Neuronal stem cell (in vitro differentiated cells): ENCODE measurements around the gene CASZ1.

Experiments
- DNase-seq: peaks from one replicate; pipeline ENCODE4 v3.0.0-alpha.2; 2013; ENCODE audit warnings: low spot score
- H2AFZ ChIP-seq: one replicate; pipeline ENCODE4 v1.6.1; 2013; ENCODE audit warnings: mild to moderate bottlenecking, low read length, inconsistent platforms
- H2AK5ac ChIP-seq: 2 replicates; pipeline ENCODE4 v1.6.1; 2013; ENCODE audit warnings: low read depth, mild to moderate bottlenecking, inconsistent platforms, low read length, moderate library complexity, mixed read lengths
- H2BK120ac ChIP-seq: 2 replicates; pipeline ENCODE4 v1.6.1; 2013; ENCODE audit warnings: low read depth, mild to moderate bottlenecking, inconsistent platforms, low read length, moderate library complexity, mixed read lengths
- H2BK12ac ChIP-seq: one replicate; pipeline ENCODE4 v1.6.1; 2013; ENCODE audit warnings: low read length, inconsistent platforms
- H2BK15ac ChIP-seq: 2 replicates; pipeline ENCODE4 v1.6.1; 2013; ENCODE audit warnings: mild to moderate bottlenecking, low read length, inconsistent platforms, mixed read lengths
- H2BK5ac ChIP-seq: one replicate; pipeline ENCODE4 v1.6.1; 2013; ENCODE audit warnings: inconsistent platforms, mild to moderate bottlenecking, low read length, moderate library complexity
- H3K14ac ChIP-seq: one replicate; pipeline ENCODE4 v1.6.1; 2013; ENCODE audit warnings: low read length, inconsistent platforms
- H3K18ac ChIP-seq: 2 replicates; pipeline ENCODE4 v1.6.1; 2013; ENCODE audit warnings: low read length, inconsistent platforms
- H3K23ac ChIP-seq: 2 replicates; pipeline ENCODE4 v1.6.1; 2013; ENCODE audit warnings: low read depth, mild to moderate bottlenecking, mixed read lengths, low read length, inconsistent platforms; ENCODE audit not compliant: poor library complexity
- H3K27ac ChIP-seq: replicated peaks from 3 replicates; pipeline ENCODE4 v1.5.1; 2013; ENCODE audit warnings: low read length, inconsistent platforms
- H3K27me3 ChIP-seq, 3 experiments: 2 replicates each; pipeline ENCODE4 v1.6.1; 2013; ENCODE audit warnings: low read length in 3 of 3, mild to moderate bottlenecking in 2 of 3, inconsistent platforms in 1 of 3, low read depth in 1 of 3, mixed read lengths in 1 of 3, moderate library complexity in 1 of 3; ENCODE audit not compliant: control insufficient read depth in 3 of 3, insufficient read depth in 3 of 3
- H3K36me3 ChIP-seq, 2 donors: replicated peaks in 1 of 2; 2 replicates each; pipeline ENCODE4 v1.6.1; 2013; ENCODE audit warnings: low read length in 2 of 2; ENCODE audit not compliant: control insufficient read depth in 2 of 2, insufficient read depth in 2 of 2
- H3K4ac ChIP-seq: 2 replicates; pipeline ENCODE4 v1.6.1; 2013; ENCODE audit warnings: inconsistent platforms, mild to moderate bottlenecking, low read length, moderate library complexity
- H3K4me1 ChIP-seq, 2 donors: 1 replicate in 1 of 2; 2 replicates in 1 of 2; pipeline ENCODE4 v1.6.1; 2013; ENCODE audit warnings: low read length in 2 of 2, low read depth in 1 of 2; ENCODE audit not compliant: control insufficient read depth in 2 of 2, insufficient read depth in 1 of 2
- H3K4me2 ChIP-seq: one replicate; pipeline ENCODE4 v1.6.1; 2013; ENCODE audit warnings: mild to moderate bottlenecking, low read length, inconsistent platforms; ENCODE audit not compliant: insufficient read depth, poor library complexity, severe bottlenecking
- H3K4me3 ChIP-seq, 2 donors: 2 replicates each; pipeline ENCODE4 v1.5.1; 2013; ENCODE audit warnings: low read length in 2 of 2, mild to moderate bottlenecking in 2 of 2, inconsistent platforms in 1 of 2, moderate library complexity in 1 of 2
- H3K79me1 ChIP-seq: one replicate; pipeline ENCODE4 v1.6.1; 2013; ENCODE audit warnings: low read depth, mild to moderate bottlenecking, inconsistent platforms, low read length, moderate library complexity
- H3K9ac ChIP-seq: one replicate; pipeline ENCODE4 v1.6.1; 2013; ENCODE audit warnings: mild to moderate bottlenecking, low read depth, low read length, inconsistent platforms; ENCODE audit not compliant: poor library complexity
- H3K9me3 ChIP-seq, 2 donors: replicated peaks in 1 of 2; 2 replicates each; pipeline versions ENCODE3 to v1.6.1; 2013; ENCODE audit warnings: low read length in 2 of 2, mild to moderate bottlenecking in 2 of 2, inconsistent platforms in 1 of 2, low read depth in 1 of 2, mixed read lengths in 1 of 2, moderate library complexity in 1 of 2; ENCODE audit not compliant: control insufficient read depth in 2 of 2, insufficient read depth in 1 of 2
- H4K8ac ChIP-seq: one replicate; pipeline ENCODE4 v1.6.1; 2013; ENCODE audit warnings: low read depth, mild to moderate bottlenecking, inconsistent platforms, low read length, moderate library complexity
- H4K91ac ChIP-seq: one replicate; pipeline ENCODE4 v1.6.1; 2013; ENCODE audit warnings: low read length, low read depth, mild to moderate bottlenecking, inconsistent platforms; ENCODE audit not compliant: poor library complexity
- WGBS, 2 donors: extraction: QIAGEN DNeasy Blood & Tissue Kit; methylation state at CpG; one replicate each; pipeline ENCODE4 v1.1.7; 2013; ENCODE audit warnings: missing lambda C conversion rate in 2 of 2, mixed read lengths in 1 of 2; ENCODE audit not compliant: insufficient read length in 2 of 2, insufficient replicate concordance in 1 of 2; ENCODE audit errors: extremely low coverage in 2 of 2; 5-methylcytosine and 5-hydroxymethylcytosine counted together

CASZ1 gene

GRCh38 chr1:10638559-10639005, 157.9 kb downstream of the CASZ1 start:
- peaks cover 0 to 5% of the 10 kb centered on the region in 2 donors for H3K9me3 ChIP-seq
- H3K23ac ChIP-seq = no peak overlapping the region
- H3K14ac ChIP-seq = peak overlapping the region; percentile 56
- no peak overlapping the region for H3K4ac ChIP-seq
- no peak overlapping the region for H4K91ac ChIP-seq
- H2BK120ac ChIP-seq = peak overlapping the region; percentile 81
- no peak overlapping the region for H3K27ac ChIP-seq
- H4K8ac ChIP-seq = no peak overlapping the region
- H2BK12ac ChIP-seq = peak overlapping the region; percentile 84
- H3K18ac ChIP-seq = peak overlapping the region; percentile 92
- peaks cover 0 to 7% of the 10 kb centered on the region in 2 donors for H3K4me1 ChIP-seq
- peak overlapping the region; percentile 98 for H2AK5ac ChIP-seq
- no peak for DNase-seq
- H3K9ac ChIP-seq = peak overlapping the region; percentile 81
- peak overlapping the region in 1 of 2 donors; percentile 73 for H3K4me3 ChIP-seq
- peaks cover 0 to 34% (median 6%) of the 10 kb centered on the region in 3 experiments for H3K27me3 ChIP-seq
- H3K79me1 ChIP-seq = peaks cover 1% of the 10 kb centered on the region
- H2BK5ac ChIP-seq = peak overlapping the region; percentile 82
- peaks cover 0 to under 1% of the 10 kb centered on the region in 2 donors for H3K36me3 ChIP-seq
- peak overlapping the region; percentile 81 for H2BK15ac ChIP-seq
- no peak overlapping the region for H2AFZ ChIP-seq
- WGBS, 2 donors = no CpG with 5 or more reads among the region's 57 CpGs
- peak overlapping the region; percentile 96 for H3K4me2 ChIP-seq

GRCh38 chr1:10637834-10638558, 158.4 kb downstream of the CASZ1 start:
- no peak overlapping the region for H3K27ac ChIP-seq
- peak overlapping the region; percentile 81 for H2BK120ac ChIP-seq
- peak overlapping the region; percentile 98 for H2AK5ac ChIP-seq
- H3K4me1 ChIP-seq = peaks cover under 1 to 12% of the 10 kb centered on the region in 2 donors
- peaks cover 0 to 2% of the 10 kb centered on the region in 2 donors for H3K36me3 ChIP-seq
- H4K8ac ChIP-seq = no peak overlapping the region
- DNase-seq = no peak
- H2BK5ac ChIP-seq = peak overlapping the region; percentile 82
- peaks cover 0 to 34% (median 6%) of the 10 kb centered on the region in 3 experiments for H3K27me3 ChIP-seq
- peak overlapping the region; percentile 81 for H2BK15ac ChIP-seq
- WGBS, 2 donors = no CpG with 5 or more reads among the region's 29 CpGs
- no peak overlapping the region for H3K4ac ChIP-seq
- peaks cover 0 to 5% of the 10 kb centered on the region in 2 donors for H3K9me3 ChIP-seq
- no peak overlapping the region for H4K91ac ChIP-seq
- no peak overlapping the region for H2AFZ ChIP-seq
- H3K18ac ChIP-seq = peak overlapping the region; percentile 92
- peak overlapping the region in 1 of 2 donors; percentile 73 for H3K4me3 ChIP-seq
- no peak overlapping the region for H3K23ac ChIP-seq
- peak overlapping the region; percentile 96 for H3K4me2 ChIP-seq
- peak overlapping the region; percentile 22 for H2BK12ac ChIP-seq
- H3K79me1 ChIP-seq = peaks cover 1% of the 10 kb centered on the region
- H3K14ac ChIP-seq = peak overlapping the region; percentile 56
- peak overlapping the region; percentile 77 for H3K9ac ChIP-seq

GRCh38 chr1:10637400-10637799, 159.0 kb downstream of the CASZ1 start:
- H3K18ac ChIP-seq = no peak overlapping the region
- WGBS, 2 donors = no CpG with 5 or more reads among the region's 9 CpGs
- DNase-seq = no peak

GRCh38 chr1:10635992-10636391, 160.5 kb downstream of the CASZ1 start:
- peaks cover 0 to 2% of the 10 kb centered on the region in 2 donors for H3K36me3 ChIP-seq
- H3K9ac ChIP-seq = peak overlapping the region; percentile 60
- peaks cover 0 to 33% (median 6%) of the 10 kb centered on the region in 3 experiments for H3K27me3 ChIP-seq
- no peak overlapping the region for H4K8ac ChIP-seq
- H2BK12ac ChIP-seq = no peak overlapping the region
- H3K27ac ChIP-seq = no peak overlapping the region
- H3K9me3 ChIP-seq = peaks cover 0 to 5% of the 10 kb centered on the region in 2 donors
- peak overlapping the region; percentile 41 for H2AK5ac ChIP-seq
- no peak overlapping the region for H2BK5ac ChIP-seq
- peak overlapping the region; percentile 3 for H3K4ac ChIP-seq
- peaks cover 11 to 27% of the 10 kb centered on the region in 2 donors for H3K4me1 ChIP-seq
- H3K18ac ChIP-seq = peak overlapping the region; percentile 64
- no peak for DNase-seq
- H2BK120ac ChIP-seq = no peak overlapping the region
- H3K4me3 ChIP-seq = no peak overlapping the region
- H3K4me2 ChIP-seq = no peak overlapping the region
- no CpG with 5 or more reads among the region's 18 CpGs for WGBS, 2 donors
- peak overlapping the region; percentile 71 for H3K14ac ChIP-seq
- peak overlapping the region; percentile 5 for H2BK15ac ChIP-seq
- H4K91ac ChIP-seq = no peak overlapping the region
- H3K79me1 ChIP-seq = no peaks in the 10 kb centered on the region
- H3K23ac ChIP-seq = peak overlapping the region; percentile 93
- H2AFZ ChIP-seq = no peak overlapping the region

More at GRCh38 chr1:10637400-10637799, 159.0 kb downstream of the CASZ1 start:
- Histone ChIP-seq H3K36me3 (peaks cover 0 to 2% of the 10 kb centered on the region in 2 donors), H2AK5ac (no peak overlapping the region), H3K27me3 (peaks cover 0 to 34% (median 6%) of the 10 kb centered on the region in 3 experiments), H2BK120ac (no peak overlapping the region), H2AFZ (no peak overlapping the region), H2BK5ac (no peak overlapping the region), H3K23ac (no peak overlapping the region), H3K14ac (no peak overlapping the region), H4K91ac (no peak overlapping the region), H4K8ac (no peak overlapping the region), H3K4me2 (no peak overlapping the region), H3K9ac (no peak overlapping the region), H3K4me3 (no peak overlapping the region), H3K4me1 (peaks cover 7 to 18% of the 10 kb centered on the region in 2 donors), H3K4ac (no peak overlapping the region), H2BK12ac (no peak overlapping the region), H3K9me3 (peaks cover 0 to 5% of the 10 kb centered on the region in 2 donors), H2BK15ac (no peak overlapping the region), H3K79me1 (peaks cover under 1% of the 10 kb centered on the region), H3K27ac (no peak overlapping the region)
